BJ (cell line): ENCODE measurements around the gene GNG4. TPM values are rescaled to one million over a fixed set of nuclear protein-coding genes. Genes with fewer than 3 reads are reported as not detected.

ENCODE experiments used
- CTCF ChIA-PET: fragments of 350-600 bp; formaldehyde crosslinking; extraction: SDS; loops from one replicate; lab custom pipeline; 2021; ENCODE audit warnings: antibody characterized with exemption, inconsistent platforms; lab: Yijun Ruan, JAX
- POLR2A ChIA-PET: fragments of 300-600 bp; sonication (Branson Sonifier 250); formaldehyde crosslinking; extraction: SDS; loops from one replicate; lab custom pipeline; 2021; ENCODE audit warnings: antibody characterized with exemption; lab: Charles Lee
- DNase-seq: peaks from one replicate; pipeline ENCODE4 v3.0.0-alpha.2; 2011; ENCODE audit warnings: low read depth
- H3K27me3 ChIP-seq: 2 replicates; pipeline ENCODE4 v1.6.0; 2011; ENCODE audit warnings: low read length; ENCODE audit not compliant: control insufficient read depth, insufficient read depth
- H3K36me3 ChIP-seq: 2 replicates; pipeline ENCODE4 v1.5.1; 2011; ENCODE audit warnings: low read length; ENCODE audit not compliant: control insufficient read depth, insufficient read depth
- H3K4me3 ChIP-seq: 2 replicates; pipeline ENCODE4 v1.5.1; 2011; ENCODE audit warnings: low read depth, mild to moderate bottlenecking, control low read depth, low read length
- polyA plus RNA-seq: library from polyadenylated mRNA; depleted of rRNA; stranded (reverse); fragments of >200 nt; gene quantifications from 2 replicates; pipeline ENCODE4 v1.2.3, GENCODE V29; 2011
- TF ChIP-seq, protein P1 (sequence below): IDR thresholded peaks from 2 replicates; pipeline ENCODE4 v1.5.1; 2011; ENCODE audit warnings: low read depth, mild to moderate bottlenecking, control low read depth, inconsistent platforms, low read length, moderate library complexity; ENCODE audit not compliant: insufficient read depth

The GNG4 gene
- polyA plus RNA-seq, 1 experiment, result 0.09 TPM

GRCh38 chr1:235532360-235532759 is 117.2 kb downstream of the GNG4 start:
- TF ChIP-seq, protein P1, sequence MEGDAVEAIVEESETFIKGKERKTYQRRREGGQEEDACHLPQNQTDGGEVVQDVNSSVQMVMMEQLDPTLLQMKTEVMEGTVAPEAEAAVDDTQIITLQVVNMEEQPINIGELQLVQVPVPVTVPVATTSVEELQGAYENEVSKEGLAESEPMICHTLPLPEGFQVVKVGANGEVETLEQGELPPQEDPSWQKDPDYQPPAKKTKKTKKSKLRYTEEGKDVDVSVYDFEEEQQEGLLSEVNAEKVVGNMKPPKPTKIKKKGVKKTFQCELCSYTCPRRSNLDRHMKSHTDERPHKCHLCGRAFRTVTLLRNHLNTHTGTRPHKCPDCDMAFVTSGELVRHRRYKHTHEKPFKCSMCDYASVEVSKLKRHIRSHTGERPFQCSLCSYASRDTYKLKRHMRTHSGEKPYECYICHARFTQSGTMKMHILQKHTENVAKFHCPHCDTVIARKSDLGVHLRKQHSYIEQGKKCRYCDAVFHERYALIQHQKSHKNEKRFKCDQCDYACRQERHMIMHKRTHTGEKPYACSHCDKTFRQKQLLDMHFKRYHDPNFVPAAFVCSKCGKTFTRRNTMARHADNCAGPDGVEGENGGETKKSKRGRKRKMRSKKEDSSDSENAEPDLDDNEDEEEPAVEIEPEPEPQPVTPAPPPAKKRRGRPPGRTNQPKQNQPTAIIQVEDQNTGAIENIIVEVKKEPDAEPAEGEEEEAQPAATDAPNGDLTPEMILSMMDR, result no peak
- POLR2A ChIA-PET, result no interaction called here
- no peak overlapping the region for H3K4me3 ChIP-seq
- no peak for DNase-seq
- H3K36me3 ChIP-seq, result no peaks in the 10 kb centered on the region
- CTCF ChIA-PET, result interaction anchor here (0.9 to 1.6 kb wide), 2 partner anchors 15 to 66 kb away, joined by 3 to 7 read pairs; no protein-coding TSS in a partner anchor
- no peaks in the 10 kb centered on the region for H3K27me3 ChIP-seq

DNA sequence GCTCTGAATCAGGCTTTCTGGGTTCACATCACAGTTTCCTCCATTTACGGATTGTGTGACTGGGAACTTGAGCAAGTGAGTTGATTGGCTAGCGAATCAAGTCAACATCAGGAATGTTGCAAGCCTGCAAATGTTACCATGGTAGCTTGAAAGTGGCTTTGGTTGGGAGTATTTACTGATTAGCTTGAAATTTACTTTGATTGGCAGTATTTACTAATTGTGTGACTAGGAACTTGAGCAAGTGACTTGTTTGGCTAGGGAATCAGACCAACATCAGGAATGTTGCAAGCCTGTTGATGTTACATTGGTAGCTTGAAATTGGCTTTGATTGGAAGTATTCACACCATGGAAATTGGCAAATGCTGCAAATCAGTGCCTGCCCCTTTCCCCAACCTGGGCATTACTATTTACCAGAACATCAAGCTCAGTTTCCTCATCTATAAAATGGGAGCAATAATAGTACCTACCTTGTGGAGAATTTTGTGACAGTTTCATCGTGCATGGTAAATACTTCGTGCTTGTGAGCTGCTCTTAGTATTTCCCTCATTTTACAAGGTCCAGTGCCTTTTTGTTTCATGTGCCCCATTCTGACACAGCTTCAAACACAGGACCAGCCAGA is 122.3 kb downstream of the GNG4 start:
- ChIA-PET POLR2A (no interaction called here), CTCF (interaction anchor here (1.0 to 2.2 kb wide), 4 partner anchors 13 to 74 kb away, joined by 4 to 7 read pairs (median 6); partner anchors contain the start of gene B3GALNT2)
- DNase-seq, result no peak

GRCh38 chr1:235525314-235525713 is 124.3 kb downstream of the GNG4 start:
- no peak for DNase-seq
- POLR2A ChIA-PET, result no interaction called here
- no peaks in the 10 kb centered on the region for H3K27me3 ChIP-seq
- TF ChIP-seq, protein P1, result no peak
- CTCF ChIA-PET, result interaction anchor here (1.4 kb wide), 1 partner anchor 11 kb away, joined by 3 read pairs; no protein-coding TSS in a partner anchor
- H3K4me3 ChIP-seq, result no peak overlapping the region
- no peaks in the 10 kb centered on the region for H3K36me3 ChIP-seq

More for the DNA sequence above, 122.3 kb downstream of the GNG4 start:
- no peaks in the 10 kb centered on the region for H3K36me3 ChIP-seq
- TF ChIP-seq, protein P1, result no peak
- H3K4me3 ChIP-seq, result no peak overlapping the region
- no peaks in the 10 kb centered on the region for H3K27me3 ChIP-seq

- ChIA-PET POLR2A (no interaction called here), CTCF (interaction anchor here (5.8 kb wide), 1 partner anchor 266 kb away, joined by 41 read pairs; no protein-coding TSS in a partner anchor)
- TF ChIP-seq, protein P1, result no peak
- DNase-seq, result no peak
- H3K4me3 ChIP-seq, result no peak overlapping the region
- H3K36me3 ChIP-seq, result no peaks in the 10 kb centered on the region
- H3K27me3 ChIP-seq, result no peaks in the 10 kb centered on the region
Observed at GRCh38 chr1:235516862-235517446, 132.6 kb downstream of the GNG4 start.

- Histone ChIP-seq H3K36me3 (no peaks in the 10 kb centered on the region), H3K27me3 (no peaks in the 10 kb centered on the region), H3K4me3 (no peak overlapping the region)
- CTCF ChIA-PET, result interaction anchor here (0.8 to 5.8 kb wide), 4 partner anchors 12 to 267 kb away, joined by 3 to 41 read pairs (median 6); partner anchors contain the start of gene B3GALNT2
- POLR2A ChIA-PET, result no interaction called here
- no peak for DNase-seq
- TF ChIP-seq, protein P1, result no peak
Observed at GRCh38 chr1:235515844-235516512, 133.6 kb downstream of the GNG4 start.
